SIG-M5 treated with dmso at 0.1 percent for 504 hours (cell line): ENCODE results near the gene DNER.

Experiments
- DNase-seq: peaks from one replicate; lab custom pipeline; 2025; ENCODE audit not compliant: unreplicated experiment; lab: John Stamatoyannopoulos, UW

The DNER gene

DNA sequence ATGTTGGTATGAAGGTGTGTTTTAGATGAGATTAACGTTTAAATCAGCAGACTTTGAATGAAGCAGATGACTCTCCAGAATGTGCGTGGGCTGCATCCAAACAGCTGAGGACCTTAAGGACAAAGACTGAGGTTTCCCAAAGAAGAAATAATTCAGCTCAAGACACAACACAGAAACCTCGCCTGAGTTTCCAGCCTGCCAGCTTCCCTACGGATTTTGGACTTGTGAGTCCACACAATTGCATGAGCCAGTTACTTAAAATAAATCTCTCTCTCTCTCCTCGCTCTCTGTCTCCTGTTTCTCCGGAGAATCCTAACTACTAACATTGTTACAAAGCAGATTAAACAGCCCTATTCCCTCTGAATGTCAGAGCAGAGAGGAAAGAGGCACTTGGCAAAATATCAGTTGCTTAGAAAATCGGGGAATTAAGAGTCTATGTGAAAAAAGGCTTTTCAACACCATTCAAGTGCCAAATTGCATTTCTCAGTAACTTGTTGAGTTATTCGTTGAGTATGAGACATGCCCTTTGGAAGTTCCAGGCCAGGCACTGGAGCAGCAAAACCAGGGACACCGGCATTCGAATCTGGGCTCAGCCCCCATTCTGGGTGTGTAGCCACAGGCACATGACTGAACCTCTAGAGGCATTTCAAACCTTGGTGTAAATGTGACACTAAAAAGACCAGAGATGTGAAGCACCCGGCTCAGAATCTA lies 268.7 kb downstream of the DNER start:
- DNase-seq, result no peak

DNA sequence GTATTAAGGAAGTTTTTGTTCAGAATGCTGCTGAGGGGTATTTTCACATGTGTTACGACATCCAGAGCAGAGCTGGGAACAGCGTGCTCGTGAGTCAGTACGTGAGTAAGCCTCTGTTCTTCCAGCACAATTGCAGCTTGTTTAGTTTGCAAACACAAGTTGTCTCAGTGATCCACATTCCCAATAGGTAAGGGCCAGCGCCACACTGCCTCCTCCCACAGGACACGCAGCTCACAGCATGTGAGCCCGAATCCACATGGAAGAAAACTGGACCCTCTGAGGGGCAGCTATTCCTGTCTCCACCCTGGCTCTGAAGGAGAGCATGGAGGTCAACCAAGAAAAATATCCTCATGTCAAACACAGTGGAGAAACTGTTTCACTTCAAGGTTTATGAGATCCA lies 269.3 kb downstream of the DNER start:
- DNase-seq, result peak; percentile 62

DNA sequence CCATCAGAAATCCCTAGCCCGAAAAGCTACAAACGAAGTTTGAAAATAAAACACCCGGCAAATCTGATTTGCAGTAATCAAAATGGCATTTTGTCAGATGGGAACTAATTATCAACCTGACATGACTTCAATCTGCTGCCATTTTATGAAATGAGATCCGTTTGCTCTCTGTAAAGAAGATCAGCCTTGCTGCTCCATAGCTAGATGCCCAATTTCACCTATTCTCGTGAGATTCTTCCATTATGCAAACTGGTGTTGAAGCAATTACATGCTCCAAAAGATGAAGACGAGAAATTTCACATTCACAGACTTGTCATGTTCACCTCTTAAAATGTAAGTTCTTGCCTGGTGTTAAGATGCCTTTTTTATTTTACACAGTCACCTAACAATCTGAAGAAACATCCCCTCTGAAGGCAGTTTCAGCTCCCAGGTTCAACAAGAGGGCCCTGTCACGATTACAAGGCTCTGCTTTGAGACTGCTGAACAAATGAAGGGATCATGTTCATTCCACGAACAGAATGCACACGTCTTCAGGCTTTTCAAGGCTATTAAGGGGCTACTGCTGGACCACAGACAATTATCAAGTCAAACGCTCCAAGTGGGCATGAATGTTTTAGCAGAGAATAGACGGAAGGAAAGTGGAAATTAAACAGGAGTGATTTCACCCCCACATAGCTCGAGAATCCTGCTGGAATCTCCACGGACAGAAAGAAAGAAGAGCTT lies 270.6 kb downstream of the DNER start:
- DNase-seq, result no peak

DNA sequence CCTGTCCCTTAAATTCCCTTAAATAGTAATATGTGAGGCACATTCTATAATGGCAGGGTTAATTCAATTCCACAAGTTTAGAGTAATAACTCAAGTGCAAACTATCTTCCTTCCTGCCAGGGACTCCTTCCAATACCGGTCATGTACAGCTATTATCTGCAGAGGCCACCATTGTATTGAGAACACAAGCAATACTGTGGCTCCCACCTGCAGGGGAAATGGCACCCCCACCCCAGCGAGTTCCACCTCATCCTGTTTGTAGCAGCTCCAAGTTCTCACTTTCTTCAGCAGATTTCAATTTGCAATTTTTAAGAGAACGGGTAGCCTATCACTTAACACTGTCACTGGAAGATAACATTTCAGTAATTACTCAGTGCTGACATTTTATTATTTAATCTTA lies 271.2 kb downstream of the DNER start:
- DNase-seq, result no peak

- no peak for DNase-seq
These were observed 275.8 kb downstream of the DNER start for GRCh38 chr2:229438430-229439159.

GRCh38 chr2:229437467-229437866 lies 276.9 kb downstream of the DNER start:
- no peak for DNase-seq

GRCh38 chr2:229434187-229434586 lies 280.2 kb downstream of the DNER start:
- no peak for DNase-seq

- no peak for DNase-seq
These were observed 281.0 kb downstream of the DNER start for GRCh38 chr2:229433351-229433750.

GRCh38 chr2:229431327-229431954 lies 282.9 kb downstream of the DNER start:
- peak; percentile 62 for DNase-seq

DNA sequence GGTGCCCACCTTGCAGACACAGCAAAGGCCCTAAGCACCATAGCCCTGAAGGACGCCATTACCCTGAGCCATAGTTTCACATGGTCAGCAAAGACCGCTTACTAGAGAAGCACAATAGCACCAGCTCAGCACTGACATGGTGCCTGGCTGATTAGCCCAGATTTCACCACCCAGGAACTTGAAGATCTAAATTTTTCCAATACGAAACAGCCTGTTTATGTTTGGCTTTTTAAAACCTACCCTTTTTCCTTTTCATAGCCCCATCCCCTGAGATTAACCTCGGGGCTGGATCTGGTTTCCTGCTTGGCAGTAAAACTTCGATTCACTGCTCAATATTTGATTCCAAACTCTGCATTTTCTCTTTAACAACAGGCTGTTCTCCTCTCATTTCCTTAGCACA lies 284.8 kb downstream of the DNER start:
- no peak for DNase-seq

- DNase-seq, result no peak
These were observed 287.9 kb downstream of the DNER start for GRCh38 chr2:229426464-229426863.

DNA sequence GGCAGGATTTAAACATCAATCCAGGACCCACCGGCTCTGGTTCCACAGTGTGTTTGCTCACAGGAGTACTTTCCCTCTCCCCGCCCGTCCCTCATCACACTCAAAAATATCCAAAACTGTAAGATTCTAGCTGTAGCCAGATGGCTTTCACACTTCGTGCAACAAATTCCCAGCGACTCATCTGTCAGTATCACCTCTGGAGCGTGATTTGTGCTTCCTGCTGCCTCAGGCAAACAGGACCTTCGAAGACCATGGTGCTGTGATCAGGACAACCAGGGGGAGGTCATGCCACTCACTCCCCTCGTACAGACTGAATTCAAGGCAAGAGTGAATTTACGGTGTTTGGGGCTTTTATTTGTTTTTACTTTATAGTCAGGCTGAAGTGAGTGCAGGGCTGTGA lies 288.8 kb downstream of the DNER start:
- no peak for DNase-seq

- no peak for DNase-seq
These were observed 292.3 kb downstream of the DNER start for GRCh38 chr2:229422063-229422462.

GRCh38 chr2:229419158-229419557 lies 295.2 kb downstream of the DNER start:
- DNase-seq, result no peak

- no peak for DNase-seq
These were observed 296.4 kb downstream of the DNER start for GRCh38 chr2:229417916-229418315.

GRCh38 chr2:229417176-229417575 lies 297.2 kb downstream of the DNER start:
- DNase-seq, result no peak

- peak; percentile 96 for DNase-seq
These were observed 298.1 kb downstream of the DNER start for GRCh38 chr2:229416116-229416694.

DNA sequence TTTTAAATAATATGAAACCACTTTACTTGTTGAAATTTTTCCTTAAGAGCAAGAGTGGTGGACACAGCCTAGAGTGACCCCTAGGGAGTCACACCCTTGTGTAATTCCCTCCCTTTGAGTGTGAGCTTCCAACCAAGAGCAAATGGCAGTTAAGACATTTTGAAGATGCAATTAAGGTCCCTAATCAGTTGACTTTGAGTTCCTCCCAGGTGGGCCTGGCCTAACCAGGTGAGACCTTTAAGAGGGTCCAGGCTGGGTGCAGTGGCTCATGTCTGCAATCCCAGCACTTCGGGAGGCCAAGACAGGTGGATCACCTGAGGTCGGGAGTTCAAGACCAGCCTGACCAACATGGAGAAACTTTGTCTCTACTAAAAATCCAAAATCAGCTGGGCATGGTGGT lies 299.7 kb downstream of the DNER start:
- no peak for DNase-seq

DNA sequence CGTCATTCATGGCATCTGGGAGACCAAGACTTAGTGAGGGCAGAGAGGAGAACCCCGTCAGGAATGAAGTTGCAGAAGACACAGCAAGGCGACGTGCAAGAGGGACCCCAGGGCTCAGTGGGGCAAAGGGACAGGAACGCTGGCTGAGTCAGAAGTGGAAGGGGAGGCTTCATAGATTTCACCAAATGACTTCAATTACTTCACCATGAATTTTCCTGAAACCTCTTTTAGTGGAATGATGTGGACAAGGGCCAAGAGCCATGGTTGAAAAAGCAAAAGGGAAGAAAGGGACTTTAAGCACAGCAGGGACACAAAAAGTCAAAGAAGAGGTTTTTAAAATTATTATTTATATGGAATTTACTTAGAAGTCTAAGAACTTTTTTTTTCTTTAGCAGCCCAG lies 301.7 kb downstream of the DNER start:
- no peak for DNase-seq

- no peak for DNase-seq
These were observed 303.4 kb downstream of the DNER start for GRCh38 chr2:229410946-229411345.

DNA sequence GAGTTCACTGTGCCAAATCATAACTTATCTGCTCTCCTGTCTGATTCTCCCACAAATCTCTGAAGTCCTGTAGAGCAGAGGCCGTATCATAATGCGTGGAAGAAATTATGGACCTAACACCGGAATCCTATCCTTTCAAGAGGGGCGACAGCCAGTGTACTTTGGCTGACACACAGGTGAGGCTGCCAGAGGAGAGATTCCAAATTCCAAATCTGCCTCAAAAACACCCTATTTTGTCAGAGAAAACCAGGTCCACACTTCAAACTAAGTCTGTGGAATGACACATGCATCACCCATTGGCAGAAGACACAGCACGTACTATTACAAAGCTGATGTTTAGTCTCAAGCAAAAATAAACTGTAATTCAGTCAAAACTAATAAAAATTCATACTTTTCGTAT lies 304.1 kb downstream of the DNER start:
- DNase-seq, result no peak
